Vagina (tissue), 2 donors: ENCODE measurements around the gene TBC1D16. TPM values are rescaled to one million over a fixed set of nuclear protein-coding genes. Genes with fewer than 3 reads are reported as not detected.
"Not testable (repeated sequence)": the region's sequence is repeated elsewhere in the genome, so short reads cannot be mapped to it uniquely, and the experiment has no call there.

ENCODE experiments used
- DNase-seq, 2 donors: peaks; one replicate each; pipeline ENCODE4 v3.0.0-alpha.2; 2017; ENCODE audit errors: extremely low spot score in 2 of 2
- H3K27ac ChIP-seq: fragments of 200-600 bp; sonication (generic); one replicate; pipeline ENCODE4 v1.5.1; 2019
- H3K27me3 ChIP-seq: fragments of 200-600 bp; sonication (generic); one replicate; pipeline ENCODE4 v1.5.1; 2019
- H3K36me3 ChIP-seq, 2 donors: fragments of 200-600 bp; sonication (generic); one replicate each; pipeline ENCODE4 v1.5.1; 2017 to 2019
- H3K4me1 ChIP-seq: fragments of 200-600 bp; sonication (generic); one replicate; pipeline ENCODE4 v1.5.1; 2019
- H3K4me3 ChIP-seq, 2 donors: fragments of 200-600 bp; sonication (generic); 1 replicate in 1 of 2; 2 replicates in 1 of 2; pipeline ENCODE4 v1.5.1; 2016 to 2019
- H3K9me3 ChIP-seq: fragments of 200-600 bp; sonication (generic); one replicate; pipeline ENCODE4 v1.5.1; 2019
- CTCF ChIP-seq, 3 experiments: fragments of 450-650 bp in 2 of 3; fragments of 200-600 bp in 1 of 3; sonication (generic) in 1 of 3; IDR thresholded peaks; one replicate each; pipeline ENCODE4 v1.5.1; 2017 to 2019; ENCODE audit warnings: antibody characterized with exemption in 3 of 3, mild to moderate bottlenecking in 2 of 3, moderate library complexity in 2 of 3
- POLR2A ChIP-seq, 2 donors: fragments of 450-650 bp; IDR thresholded peaks; one replicate each; pipeline ENCODE4 v1.6.1; 2017; ENCODE audit warnings: antibody characterized with exemption in 2 of 2, mild to moderate bottlenecking in 2 of 2, moderate library complexity in 2 of 2
- POLR2AphosphoS5 ChIP-seq, 2 donors: sonication (generic); formaldehyde crosslinking; IDR thresholded peaks; one replicate each; pipeline ENCODE4 v1.9.0; 2017; ENCODE audit warnings: antibody characterized with exemption in 2 of 2, mild to moderate bottlenecking in 2 of 2, low read depth in 1 of 2; ENCODE audit not compliant: insufficient read depth in 1 of 2
- intact Hi-C: fragments of 100-400 bp; cut with DNase I; formaldehyde crosslinking; loops from one replicate; pipeline ENCODE4 v1.15.1; 2023
- total RNA-seq: library from RNA; depleted of rRNA; stranded (reverse); fragments of >200 nt; gene quantifications from one replicate; pipeline ENCODE4 v1.2.3, GENCODE V29; 2016

The TBC1D16 gene
- total RNA-seq, 1 donor from 2014 or later: 18.2 TPM

- TF ChIP-seq CTCF (IDR thresholded peaks at IDR 0.05) (no peak), POLR2A (IDR thresholded peaks at IDR 0.05) (no peak), POLR2AphosphoS5 (IDR thresholded peaks at IDR 0.05; ENCODE audit: insufficient read depth in 1 of 2, low read depth in 1 of 2) (no peak)
Observed at GRCh38 chr17:79966681-79967080, 69.0 kb downstream of the TBC1D16 start.

GRCh38 chr17:79965806-79966205 lies 69.9 kb downstream of the TBC1D16 start:
- H3K4me3 ChIP-seq: no peak overlapping the region
- TF ChIP-seq CTCF (IDR thresholded peaks at IDR 0.05) (no peak), POLR2A (IDR thresholded peaks at IDR 0.05) (no peak), POLR2AphosphoS5 (IDR thresholded peaks at IDR 0.05; ENCODE audit: insufficient read depth in 1 of 2, low read depth in 1 of 2) (no peak)
- H3K9me3 ChIP-seq: no peaks in the 10 kb centered on the region
- no peak overlapping the region for H3K27ac ChIP-seq
- intact Hi-C loops: no loop called here
- no peaks in the 10 kb centered on the region for H3K27me3 ChIP-seq
- H3K4me1 ChIP-seq: no peaks in the 10 kb centered on the region
- no peak for DNase-seq
- no peaks in the 10 kb centered on the region for H3K36me3 ChIP-seq

More at GRCh38 chr17:79966681-79967080, 69.0 kb downstream of the TBC1D16 start:
- DNase-seq: no peak
- H3K27me3 ChIP-seq: no peaks in the 10 kb centered on the region
- intact Hi-C loops: no loop called here
- no peaks in the 10 kb centered on the region for H3K9me3 ChIP-seq
- no peaks in the 10 kb centered on the region for H3K36me3 ChIP-seq
- H3K4me3 ChIP-seq: no peak overlapping the region
- no peaks in the 10 kb centered on the region for H3K4me1 ChIP-seq
- H3K27ac ChIP-seq: no peak overlapping the region

- H3K9me3 ChIP-seq, H3K4me3 ChIP-seq, H3K4me1 ChIP-seq, H3K27ac ChIP-seq, H3K36me3 ChIP-seq, intact Hi-C loops, DNase-seq, H3K27me3 ChIP-seq: not testable (repeated sequence)
Observed at GRCh38 chr17:79962467-79962866, 73.2 kb downstream of the TBC1D16 start.

- H3K4me1 ChIP-seq, H3K36me3 ChIP-seq, H3K9me3 ChIP-seq, H3K27ac ChIP-seq, intact Hi-C loops, H3K27me3 ChIP-seq, DNase-seq, H3K4me3 ChIP-seq: not testable (repeated sequence)
Observed at GRCh38 chr17:79961567-79961966, 74.1 kb downstream of the TBC1D16 start.

GRCh38 chr17:79960788-79961522 lies 74.7 kb downstream of the TBC1D16 start:
- no peak overlapping the region for H3K27ac ChIP-seq
- H3K9me3 ChIP-seq: no peaks in the 10 kb centered on the region
- TF ChIP-seq POLR2AphosphoS5 (IDR thresholded peaks at IDR 0.05; ENCODE audit: insufficient read depth in 1 of 2, low read depth in 1 of 2): no peak
- DNase-seq: no peak
- H3K4me3 ChIP-seq: no peak overlapping the region
- no peaks in the 10 kb centered on the region for H3K27me3 ChIP-seq
- no peaks in the 10 kb centered on the region for H3K36me3 ChIP-seq
- intact Hi-C loops: no loop called here
- H3K4me1 ChIP-seq: no peaks in the 10 kb centered on the region

GRCh38 chr17:79959042-79959441 lies 76.6 kb downstream of the TBC1D16 start:
- H3K4me3 ChIP-seq: no peak overlapping the region
- no peaks in the 10 kb centered on the region for H3K9me3 ChIP-seq
- H3K36me3 ChIP-seq: no peaks in the 10 kb centered on the region
- no peaks in the 10 kb centered on the region for H3K27me3 ChIP-seq
- intact Hi-C loops: no loop called here
- H3K27ac ChIP-seq: no peak overlapping the region
- no peaks in the 10 kb centered on the region for H3K4me1 ChIP-seq
- DNase-seq: no peak
- no peak for TF ChIP-seq POLR2AphosphoS5 (IDR thresholded peaks at IDR 0.05; ENCODE audit: insufficient read depth in 1 of 2, low read depth in 1 of 2)
- no peak for TF ChIP-seq CTCF (IDR thresholded peaks at IDR 0.05)
